GM12865 (cell line): ENCODE data around the gene OR2A42.
"Not testable (repeated sequence)": the region's sequence is repeated elsewhere in the genome, so short reads cannot be mapped to it uniquely, and the experiment has no call there.

Experiments
- DNase-seq: peaks from one replicate; pipeline ENCODE4 v3.0.0; 2010; ENCODE audit warnings: low read depth
- H3K4me3 ChIP-seq: 2 replicates; pipeline ENCODE4 v1.5.1; 2011; ENCODE audit warnings: mild to moderate bottlenecking, low read depth, low read length, control low read depth

The OR2A42 gene

GRCh38 chr7:144238530-144239082, 799 bp downstream of the OR2A42 start:
- DNase-seq, H3K4me3 ChIP-seq: not testable (repeated sequence)

GRCh38 chr7:144233039-144233438, 6.4 kb downstream of the OR2A42 start:
- not testable (repeated sequence) for H3K4me3 ChIP-seq, DNase-seq

DNA sequence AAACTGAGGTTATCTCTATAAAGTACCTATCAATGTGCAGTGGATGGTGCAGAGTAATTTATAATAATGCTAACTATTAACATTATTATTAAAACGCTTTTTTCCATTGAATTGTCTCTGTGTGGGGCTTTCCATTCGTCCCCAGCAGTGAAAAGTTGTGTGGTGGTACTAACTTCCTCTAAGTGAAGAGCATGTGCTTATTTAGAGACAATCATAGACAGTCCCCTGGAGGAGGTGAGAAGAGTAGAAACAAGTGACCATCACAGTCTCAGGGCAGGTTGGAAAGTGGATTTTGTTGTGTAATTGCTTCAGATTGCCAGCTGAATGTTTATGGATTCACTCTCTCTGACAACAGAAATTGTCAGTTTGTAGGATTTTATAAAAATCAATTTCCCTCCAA, 8.4 kb downstream of the OR2A42 start:
- H3K4me3 ChIP-seq, DNase-seq: not testable (repeated sequence)

- DNase-seq, H3K4me3 ChIP-seq: not testable (repeated sequence)
Observed at GRCh38 chr7:144228810-144229209, 10.6 kb downstream of the OR2A42 start.

DNA sequence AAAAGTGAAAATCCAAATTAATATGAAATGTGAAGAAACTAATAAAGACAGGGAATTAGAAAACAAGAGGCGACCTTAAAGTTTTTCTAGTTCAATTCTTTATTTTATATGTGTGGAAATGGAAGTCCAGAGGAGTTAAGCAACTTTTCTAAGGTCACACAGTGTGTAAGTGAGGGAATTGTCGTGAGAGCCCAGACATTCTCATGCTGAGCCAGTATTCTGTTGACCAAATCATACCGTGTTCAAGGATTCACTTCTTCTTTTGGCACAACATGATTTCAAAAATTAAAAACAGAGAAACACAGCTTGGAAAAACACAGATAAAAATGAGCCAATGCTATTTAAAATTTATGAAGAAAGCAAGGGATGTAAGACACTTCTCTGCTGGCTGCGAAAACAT, 12.5 kb downstream of the OR2A42 start:
- not testable (repeated sequence) for DNase-seq, H3K4me3 ChIP-seq

DNA sequence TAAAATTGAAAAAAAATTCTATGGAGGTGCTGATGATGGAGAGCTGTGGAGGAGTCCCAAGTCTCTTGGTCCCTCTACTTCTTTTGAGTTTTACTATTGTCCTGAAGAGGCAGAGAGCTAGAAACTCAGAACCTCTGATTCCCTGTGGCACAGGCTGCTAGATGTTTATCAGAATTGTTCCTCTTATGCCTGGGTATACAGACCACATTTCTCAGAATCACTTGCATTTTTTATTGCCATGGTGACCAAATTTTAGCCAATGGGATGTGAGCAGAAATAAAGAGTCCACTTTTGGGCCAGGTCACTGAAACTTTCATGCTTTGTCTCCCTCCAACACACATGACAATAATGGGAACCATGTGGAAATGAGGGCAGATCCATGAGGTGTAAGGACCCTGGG, 15.7 kb downstream of the OR2A42 start:
- DNase-seq, H3K4me3 ChIP-seq: not testable (repeated sequence)

- not testable (repeated sequence) for H3K4me3 ChIP-seq, DNase-seq
Observed at GRCh38 chr7:144220531-144220930, 18.9 kb downstream of the OR2A42 start.

- not testable (repeated sequence) for H3K4me3 ChIP-seq, DNase-seq
Observed at GRCh38 chr7:144219149-144219548, 20.3 kb downstream of the OR2A42 start.

DNA sequence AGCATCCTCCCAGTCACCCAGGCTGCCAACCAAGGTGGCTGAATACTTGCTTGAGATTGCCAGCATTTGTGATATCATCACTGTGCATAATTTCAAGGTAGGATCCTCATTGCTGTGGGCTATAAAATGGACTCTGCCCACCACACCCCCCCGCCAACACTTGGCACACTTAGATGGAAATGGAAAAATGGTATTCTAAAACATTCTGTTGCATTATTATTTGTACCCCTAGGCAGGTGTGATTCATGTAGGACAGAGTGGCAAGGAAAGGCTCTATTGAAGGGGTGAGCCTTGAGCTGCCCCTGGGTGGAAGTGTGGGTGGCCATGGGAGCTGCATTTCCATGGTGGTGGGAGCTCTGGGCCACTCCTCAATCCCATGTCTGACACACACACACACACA, 20.8 kb downstream of the OR2A42 start:
- DNase-seq, H3K4me3 ChIP-seq: not testable (repeated sequence)

DNA sequence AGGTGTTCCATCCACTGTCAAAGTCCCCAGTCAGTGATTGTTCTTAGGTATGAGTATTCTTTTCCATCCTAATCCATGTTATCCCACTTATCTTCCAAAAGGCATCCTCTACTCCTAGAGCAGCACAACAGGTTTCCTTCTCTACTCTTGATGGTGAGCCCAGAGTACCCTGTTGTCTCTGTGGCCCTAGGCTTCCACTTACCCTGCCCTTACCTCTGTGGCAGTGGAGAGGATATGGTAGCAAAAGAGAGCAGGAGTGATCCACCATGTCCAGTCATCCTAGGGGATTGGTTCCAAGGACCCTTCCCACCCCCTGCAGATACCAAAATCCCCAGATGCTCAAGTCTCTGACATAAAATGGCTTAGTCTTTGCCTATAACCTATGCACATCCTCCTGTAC, 22.2 kb downstream of the OR2A42 start:
- not testable (repeated sequence) for H3K4me3 ChIP-seq, DNase-seq

- H3K4me3 ChIP-seq, DNase-seq: not testable (repeated sequence)
Observed at GRCh38 chr7:144205306-144205705, 34.1 kb downstream of the OR2A42 start.

DNA sequence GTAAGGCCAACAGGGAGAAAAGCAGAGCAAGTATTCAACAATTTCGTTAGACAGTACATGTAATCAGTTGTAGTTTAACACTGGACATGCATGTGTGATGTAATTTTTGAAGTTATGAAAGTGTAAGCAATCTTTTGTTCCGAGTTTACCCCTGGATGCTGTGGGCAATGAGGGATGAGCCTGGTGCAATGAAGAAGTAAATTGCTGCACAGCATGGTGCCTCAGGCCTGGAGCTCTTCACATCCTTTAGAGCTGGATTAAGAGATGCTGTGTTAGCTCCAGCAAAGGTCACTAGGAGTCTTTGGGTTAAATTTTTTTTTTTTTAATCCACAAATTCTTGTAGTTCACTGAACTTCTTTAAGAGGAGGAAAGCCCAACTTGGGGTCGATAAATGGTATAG, 36.3 kb downstream of the OR2A42 start:
- not testable (repeated sequence) for DNase-seq, H3K4me3 ChIP-seq

DNA sequence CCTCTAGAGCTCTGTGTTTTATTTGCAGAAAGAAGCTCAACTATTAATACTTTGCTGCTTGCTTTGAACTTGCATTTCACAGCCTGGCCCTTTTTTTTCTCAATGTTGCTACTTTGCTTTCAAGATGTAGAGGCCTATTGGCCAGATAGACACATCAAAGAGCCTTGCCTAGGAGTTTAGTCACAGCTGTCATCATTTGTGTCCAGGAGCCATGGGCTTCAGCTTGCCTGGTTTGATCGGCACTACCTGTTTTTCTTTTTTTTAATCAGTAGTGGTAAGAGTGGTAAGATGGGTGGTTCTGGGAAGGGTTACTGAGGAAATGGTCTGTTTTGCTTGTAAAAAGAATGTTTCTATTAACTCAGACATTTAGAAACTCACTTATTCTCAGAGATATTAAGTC, 37.4 kb downstream of the OR2A42 start:
- not testable (repeated sequence) for DNase-seq, H3K4me3 ChIP-seq

GRCh38 chr7:144198934-144199333, 40.5 kb downstream of the OR2A42 start:
- DNase-seq, H3K4me3 ChIP-seq: not testable (repeated sequence)

DNA sequence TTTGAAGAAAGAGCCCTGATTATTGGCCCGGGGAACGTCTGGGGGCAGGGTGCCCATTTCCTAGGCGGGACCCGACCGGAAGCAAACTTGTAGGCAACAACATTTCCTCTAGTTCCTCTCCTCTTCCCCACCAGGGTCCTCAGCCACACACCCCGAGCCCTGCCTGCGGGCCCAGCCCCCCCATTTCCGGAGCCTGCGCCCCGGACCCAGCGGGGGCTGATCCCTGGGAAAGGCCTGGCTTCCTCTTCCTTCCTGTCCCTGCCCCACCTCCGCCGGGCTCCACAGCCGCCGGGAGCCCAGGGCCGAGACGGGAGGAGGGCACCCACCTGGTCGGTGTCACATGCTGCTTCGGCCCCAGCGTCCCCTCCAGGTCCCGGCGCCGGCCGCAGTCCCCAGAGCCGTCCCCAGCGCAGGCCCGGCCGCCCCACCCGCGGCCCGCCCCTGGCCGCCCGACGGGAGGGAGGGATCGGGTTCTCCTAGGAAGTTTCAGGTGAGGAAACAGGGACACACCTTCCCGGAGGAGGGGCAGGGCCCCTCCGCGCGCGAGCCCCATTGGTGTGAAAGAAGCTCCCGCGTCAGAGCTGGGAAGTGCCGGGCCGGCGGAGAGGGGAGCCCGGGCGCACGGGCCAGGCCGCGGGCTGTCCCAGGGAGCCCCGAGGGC, 44.1 kb downstream of the OR2A42 start, which contains the start of gene ARHGEF35:
TSS of gene ARHGEF35 (minus strand) at position 622 of the 661 bp plus-strand sequence. CDS start 7,450 bp downstream, outside the sequence.
- H3K4me3 ChIP-seq = not testable (repeated sequence)

GRCh38 chr7:144194453-144194852, 45.0 kb downstream of the OR2A42 start:
- not testable (repeated sequence) for DNase-seq

More for the DNA sequence above, 44.1 kb downstream of the OR2A42 start, which contains the start of gene ARHGEF35:
- not testable (repeated sequence) for DNase-seq

DNA sequence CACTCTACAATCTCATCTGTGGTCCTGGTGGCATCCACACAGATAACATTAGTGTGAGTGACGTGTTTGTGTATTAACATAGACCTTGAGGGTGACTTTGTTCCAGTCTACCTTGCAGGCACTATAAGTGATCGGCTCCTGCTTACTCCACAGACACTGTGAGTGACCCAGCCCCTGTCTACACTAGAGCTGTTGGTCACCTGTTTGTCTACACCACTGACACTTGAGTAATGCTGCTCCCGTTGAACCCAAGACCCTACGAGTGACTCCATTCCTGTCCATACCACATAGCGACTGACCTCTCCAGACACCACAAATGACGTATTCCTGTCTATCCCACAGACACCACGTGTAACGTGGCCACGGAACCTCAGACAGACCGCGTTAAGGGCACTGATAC, 45.6 kb downstream of the OR2A42 start:
- DNase-seq, H3K4me3 ChIP-seq: not testable (repeated sequence)

More at GRCh38 chr7:144194453-144194852, 45.0 kb downstream of the OR2A42 start:
- H3K4me3 ChIP-seq = not testable (repeated sequence)

GRCh38 chr7:144188578-144189171, 50.7 kb downstream of the OR2A42 start:
- DNase-seq, H3K4me3 ChIP-seq: not testable (repeated sequence)

GRCh38 chr7:144187848-144188247, 51.6 kb downstream of the OR2A42 start:
- not testable (repeated sequence) for H3K4me3 ChIP-seq, DNase-seq

DNA sequence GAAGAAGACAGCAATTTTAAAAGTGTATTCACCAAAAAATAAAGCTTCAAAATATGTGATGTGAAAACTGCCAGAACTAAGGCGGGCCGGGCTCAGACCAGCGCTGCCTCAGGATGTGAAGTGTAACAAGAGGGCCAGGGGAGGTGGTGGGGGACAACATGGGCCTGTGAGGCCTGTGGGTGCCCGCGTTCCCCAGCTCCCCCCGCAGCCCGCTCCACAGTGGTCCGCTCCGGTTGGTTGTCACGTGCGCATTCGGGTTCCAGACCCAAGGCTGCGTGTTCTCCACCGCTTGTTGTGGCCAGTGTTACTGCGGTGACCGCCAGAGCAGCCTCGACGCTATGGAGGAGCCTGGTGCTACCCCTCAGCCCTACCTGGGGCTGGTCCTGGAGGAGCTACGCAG, 56.2 kb downstream of the OR2A42 start, which contains the start of gene CTAGE4:
TSS of gene CTAGE4 (plus strand) at position 301 of the 400 bp plus-strand sequence. CDS start at position 339, 38 bp downstream.
- not testable (repeated sequence) for H3K4me3 ChIP-seq

More for the DNA sequence above, 56.2 kb downstream of the OR2A42 start, which contains the start of gene CTAGE4:
- not testable (repeated sequence) for DNase-seq
